Endothelial cell of umbilical vein (primary cell): ENCODE results near the gene ZRANB1. TPM values are rescaled to one million over a fixed set of nuclear protein-coding genes. Genes with fewer than 3 reads are reported as not detected.

ENCODE experiments used
- BruUV-seq: library from RNA; stranded (reverse); fragments of 400-500 nt; replicated peaks from 2 replicates; lab custom pipeline; 2021; lab: Mats Ljungman, UMichigan
- CTCF ChIA-PET: fragments of 300-600, 350-600 bp; sonication (Branson Sonifier 250); formaldehyde crosslinking; loops from one replicate; lab custom pipeline; 2021; ENCODE audit warnings: antibody characterized with exemption, inconsistent platforms; lab: Charles Lee
- POLR2A ChIA-PET: fragments of 300-600, 350-600 bp; sonication (Branson Sonifier 250); formaldehyde crosslinking; loops from one replicate; lab custom pipeline; 2021; ENCODE audit warnings: antibody characterized with exemption, inconsistent platforms; lab: Charles Lee
- DNase-seq: peaks from one replicate; pipeline ENCODE4 v3.0.0-alpha.2; 2011; ENCODE audit warnings: low read depth, low spot score
- FAIRE-seq: peaks from 2 replicates; lab custom pipeline; 2011; peaks lifted over from hg19 to GRCh38; lab: Jason Lieb, UNC
- H2AFZ ChIP-seq: 2 replicates; pipeline ENCODE4 v1.6.0; 2012; ENCODE audit warnings: low read depth, low read length, control low read depth, inconsistent platforms
- H3K27ac ChIP-seq: 2 replicates; pipeline ENCODE4 v1.5.1; 2011; ENCODE audit warnings: low read depth, mild to moderate bottlenecking, control low read depth, low read length, moderate library complexity; ENCODE audit not compliant: insufficient read depth
- H3K27me3 ChIP-seq, 2 experiments: 2 replicates each; pipeline versions ENCODE4 v1.6.0 to v1.6.1; 2011; ENCODE audit warnings: low read length in 2 of 2, mixed read lengths in 1 of 2; ENCODE audit not compliant: control insufficient read depth in 2 of 2, insufficient read depth in 2 of 2
- H3K36me3 ChIP-seq, 2 experiments: 2 replicates in 1 of 2; 3 replicates in 1 of 2; pipeline ENCODE4 v1.5.1; 2011; ENCODE audit warnings: low read length in 2 of 2, mild to moderate bottlenecking in 1 of 2, moderate library complexity in 1 of 2; ENCODE audit not compliant: control insufficient read depth in 2 of 2, insufficient read depth in 2 of 2; ENCODE audit errors: extremely low read depth in 1 of 2
- H3K4me1 ChIP-seq: 3 replicates; pipeline ENCODE4 v1.5.1; 2011; ENCODE audit warnings: mild to moderate bottlenecking, low read length; ENCODE audit not compliant: control insufficient read depth, insufficient read depth; ENCODE audit errors: extremely low read depth
- H3K4me2 ChIP-seq: 2 replicates; pipeline ENCODE4 v1.6.1; 2011; ENCODE audit warnings: low read length, control low read depth, mixed read lengths; ENCODE audit not compliant: insufficient read depth
- H3K4me3 ChIP-seq, 3 experiments: fragments of 200-600 bp in 1 of 3; sonication (generic), shearing (Covaris generic) in 1 of 3; replicated peaks in 1 of 3; 2 replicates each; pipeline ENCODE4 v1.5.1; 2011 to 2016; ENCODE audit warnings: control low read depth in 3 of 3, low read length in 3 of 3, mild to moderate bottlenecking in 2 of 3, inconsistent platforms in 1 of 3, low read depth in 1 of 3, moderate library complexity in 1 of 3; ENCODE audit not compliant: insufficient read depth in 1 of 3
- H3K79me2 ChIP-seq: 2 replicates; pipeline ENCODE4 v1.6.0; 2012; ENCODE audit warnings: low read length, inconsistent platforms; ENCODE audit not compliant: control insufficient read depth, insufficient read depth
- H3K9ac ChIP-seq: replicated peaks from 2 replicates; pipeline ENCODE3; 2011; ENCODE audit warnings: low read length, control low read depth; ENCODE audit not compliant: insufficient read depth; ENCODE audit errors: extremely low read depth
- H3K9me1 ChIP-seq: replicated peaks from 3 replicates; pipeline ENCODE4 v1.6.0; 2011; ENCODE audit warnings: mild to moderate bottlenecking, low read length; ENCODE audit not compliant: control insufficient read depth, insufficient read depth; ENCODE audit errors: extremely low read depth
- H3K9me3 ChIP-seq: replicated peaks from 2 replicates; pipeline ENCODE4 v1.5.1; 2012; ENCODE audit warnings: low read length, inconsistent platforms; ENCODE audit not compliant: control insufficient read depth, insufficient read depth
- H4K20me1 ChIP-seq: replicated peaks from 2 replicates; pipeline ENCODE3; 2011; ENCODE audit warnings: mild to moderate bottlenecking, low read length; ENCODE audit not compliant: control insufficient read depth, insufficient read depth; ENCODE audit errors: extremely low read depth
- CTCF ChIP-seq, 2 donors: IDR thresholded peaks; 1 replicate in 1 of 2; 2 replicates in 1 of 2; pipeline ENCODE4 v1.5.1; 2011; ENCODE audit warnings: low read length in 2 of 2, mild to moderate bottlenecking in 2 of 2, moderate library complexity in 2 of 2, control low read depth in 1 of 2, inconsistent platforms in 1 of 2, low read depth in 1 of 2; ENCODE audit not compliant: insufficient read depth in 1 of 2; ENCODE audit errors: extremely low read depth in 1 of 2
- EZH2 ChIP-seq: IDR thresholded peaks from 2 replicates; pipeline ENCODE4 v1.6.1; 2012; ENCODE audit warnings: borderline replicate concordance, low read depth, mild to moderate bottlenecking, moderate library complexity, low read length, inconsistent platforms; ENCODE audit not compliant: severe bottlenecking
- FOS ChIP-seq: IDR thresholded peaks from 2 replicates; pipeline ENCODE4 v1.6.1; 2011; ENCODE audit warnings: mild to moderate bottlenecking, low read length, moderate library complexity, borderline replicate concordance; ENCODE audit not compliant: insufficient read depth
- GATA2 ChIP-seq: IDR thresholded peaks from 2 replicates; pipeline ENCODE4 v1.7.0; 2011; ENCODE audit warnings: low read depth, mild to moderate bottlenecking, moderate library complexity, mixed read lengths, low read length; ENCODE audit not compliant: insufficient read length, insufficient read depth
- JUN ChIP-seq: IDR thresholded peaks from 2 replicates; pipeline ENCODE4 v1.6.1; 2011; ENCODE audit warnings: borderline replicate concordance, low read depth; ENCODE audit not compliant: insufficient read length, insufficient read depth
- MYC ChIP-seq: IDR thresholded peaks from one replicate; pipeline ENCODE4 v1.6.1; 2011; ENCODE audit warnings: mild to moderate bottlenecking, low read depth, low read length
- POLR2A ChIP-seq: IDR thresholded peaks from 2 replicates; pipeline ENCODE4 v1.6.1; 2012; ENCODE audit warnings: low read depth, mild to moderate bottlenecking, control low read depth, low read length
- POLR2AphosphoS5 ChIP-seq: IDR thresholded peaks from 2 replicates; pipeline ENCODE4 v1.6.1; 2012; ENCODE audit warnings: low read depth, mild to moderate bottlenecking, control low read depth, low read length, moderate library complexity; ENCODE audit not compliant: insufficient read depth
- dilution Hi-C: fragments of 300-500 bp; cut with MboI; formaldehyde crosslinking; loops from one replicate; pipeline ENCODE4 v1.15.0; 2019; ENCODE audit warnings: low sequenced_read_pairs; ENCODE audit not compliant: extremely low pct_ligation_motif_present
- intact Hi-C: fragments of 100-400 bp; cut with micrococcal nuclease; formaldehyde crosslinking; loops from one replicate; pipeline ENCODE4 v1.10.0; 2022
- polyA plus RNA-seq, 4 experiments: library from polyadenylated mRNA; depleted of rRNA in 3 of 4; stranded (reverse) in 3 of 4; unstranded in 1 of 4; fragments of >200 nt; gene quantifications; 2 replicates each; pipeline versions ENCODE4 v1.2.1 to v1.2.3, GENCODE V29; 2011 to 2012; ENCODE audit warnings: missing spikeins in 1 of 4
- total RNA-seq: library from RNA; stranded (reverse); gene quantifications from 2 replicates; pipeline ENCODE4 v1.2.3, GENCODE V29; 2021
- TF ChIP-seq, protein P1 (sequence below): IDR thresholded peaks from 2 replicates; pipeline ENCODE4 v1.6.1; 2011; ENCODE audit not compliant: insufficient read depth, insufficient read length

ZRANB1 gene
- total and polyA plus RNA-seq, 2 donors (not counting 3 experiments of a cell fraction or from before 2014, with no cell fraction given), result 6.2 to 17.7 TPM

GRCh38 chr10:124917428-124918190 lies 24.3 kb upstream of the ZRANB1 start:
- Histone ChIP-seq H3K27me3 (no peaks in the 10 kb centered on the region), H4K20me1 (peaks cover 9% of the 10 kb centered on the region), H3K4me1 (peaks cover 16% of the 10 kb centered on the region), H3K4me2 (peak overlapping the region; percentile 93), H3K27ac (peak overlapping the region; percentile 75), H3K4me3 (peak overlapping the region; percentile 89 to 96 (median 92)), H3K9ac (peak overlapping the region; percentile 86), H2AFZ (peak overlapping the region; percentile 27), H3K36me3 (no peaks in the 10 kb centered on the region), H3K9me1 (no peaks in the 10 kb centered on the region), H3K9me3 (no peaks in the 10 kb centered on the region), H3K79me2 (peaks cover 51% of the 10 kb centered on the region)
- no peak for TF ChIP-seq GATA2
- TF ChIP-seq, protein P1, sequence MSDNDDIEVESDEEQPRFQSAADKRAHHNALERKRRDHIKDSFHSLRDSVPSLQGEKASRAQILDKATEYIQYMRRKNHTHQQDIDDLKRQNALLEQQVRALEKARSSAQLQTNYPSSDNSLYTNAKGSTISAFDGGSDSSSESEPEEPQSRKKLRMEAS, result no peak
- TF ChIP-seq FOS, result no peak
- TF ChIP-seq JUN, result no peak
- no peak for TF ChIP-seq POLR2A
- no peak for TF ChIP-seq POLR2AphosphoS5
- no peak for TF ChIP-seq MYC
- TF ChIP-seq EZH2, result no peak
- TF ChIP-seq CTCF (IDR thresholded peaks at IDR 0.05; ENCODE audit: extremely low read depth in 1 of 2, insufficient read depth in 1 of 2, low read depth in 1 of 2, low read length in 2 of 2), result no peak
- intact Hi-C loops, result loop anchor here (2.0 to 5.0 kb wide), 6 partner anchors 65 to 905 kb away; partner anchors contain the start of genes BCCIP, CTBP2, EEF1AKMT2 and UROS
- ChIA-PET CTCF (interaction anchor here (0.7 to 2.1 kb wide), 2 partner anchors 58 to 75 kb away, joined by 3 to 7 read pairs; no protein-coding TSS in a partner anchor), POLR2A (no interaction called here)
- DNase-seq (peak; percentile 76), FAIRE-seq (peak; percentile 65)
- dilution Hi-C loops, result no loop called here
- BruUV-seq, result no TSS peak
